HG02798 (cell line): ENCODE measurements around the gene BNIP2.
"Not testable (repeated sequence)": the region's sequence is repeated elsewhere in the genome, so short reads cannot be mapped to it uniquely, and the experiment has no call there.

Experiments
- ATAC-seq: cut with Tn5 transposase; IDR thresholded peaks from one replicate; pipeline ENCODE4 v1.9.1; 2021; ENCODE audit warnings: mild to moderate bottlenecking; ENCODE audit not compliant: unreplicated experiment, poor library complexity

BNIP2 gene, protein sequence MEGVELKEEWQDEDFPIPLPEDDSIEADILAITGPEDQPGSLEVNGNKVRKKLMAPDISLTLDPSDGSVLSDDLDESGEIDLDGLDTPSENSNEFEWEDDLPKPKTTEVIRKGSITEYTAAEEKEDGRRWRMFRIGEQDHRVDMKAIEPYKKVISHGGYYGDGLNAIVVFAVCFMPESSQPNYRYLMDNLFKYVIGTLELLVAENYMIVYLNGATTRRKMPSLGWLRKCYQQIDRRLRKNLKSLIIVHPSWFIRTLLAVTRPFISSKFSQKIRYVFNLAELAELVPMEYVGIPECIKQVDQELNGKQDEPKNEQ

DNA sequence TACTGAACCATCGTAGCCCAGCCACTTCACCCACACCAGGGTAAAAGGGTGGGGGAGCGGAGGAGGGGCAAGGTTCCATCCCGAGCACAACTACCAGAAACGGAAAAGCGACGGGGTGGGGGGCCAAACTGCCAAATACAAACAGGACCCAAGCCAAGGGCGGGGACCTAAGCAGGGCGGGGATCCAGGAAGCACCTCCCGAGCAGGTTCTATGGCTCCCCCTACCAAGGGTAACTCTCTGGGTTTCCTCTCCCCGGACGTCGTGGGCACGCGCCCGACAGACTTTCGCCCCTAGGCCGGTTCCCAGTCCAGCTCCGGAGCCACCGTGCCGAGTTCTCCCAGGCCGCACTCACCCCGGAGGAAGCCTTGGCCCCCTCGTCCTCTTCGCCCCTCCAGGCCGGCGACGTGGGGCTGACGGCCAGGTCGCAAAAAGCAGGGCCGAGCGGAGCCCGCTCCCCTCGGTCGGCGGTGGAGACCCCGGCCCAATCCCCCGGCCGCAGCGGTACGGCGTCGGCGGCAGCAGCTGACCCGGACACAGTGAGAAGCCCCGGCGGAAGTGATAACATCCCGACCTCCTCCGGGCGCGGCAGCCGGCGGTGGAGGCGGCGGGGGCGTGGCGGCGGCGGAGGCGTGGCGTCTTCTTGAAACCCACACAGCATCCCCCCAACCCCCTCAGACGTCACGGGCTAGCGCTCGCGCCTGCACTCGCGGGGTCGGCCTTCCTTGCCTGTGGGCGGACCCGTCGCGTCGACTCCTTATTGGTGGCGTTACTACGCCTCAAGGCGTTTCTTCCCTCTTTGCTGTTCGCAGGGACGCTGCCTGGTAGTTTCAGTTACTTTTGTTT lies at the start of gene BNIP2:
TSS of gene BNIP2 (minus strand) at position 539 of the 844 bp plus-strand sequence. CDS start 6,863 bp downstream, outside the sequence.
- peak; percentile 92 for ATAC-seq

DNA sequence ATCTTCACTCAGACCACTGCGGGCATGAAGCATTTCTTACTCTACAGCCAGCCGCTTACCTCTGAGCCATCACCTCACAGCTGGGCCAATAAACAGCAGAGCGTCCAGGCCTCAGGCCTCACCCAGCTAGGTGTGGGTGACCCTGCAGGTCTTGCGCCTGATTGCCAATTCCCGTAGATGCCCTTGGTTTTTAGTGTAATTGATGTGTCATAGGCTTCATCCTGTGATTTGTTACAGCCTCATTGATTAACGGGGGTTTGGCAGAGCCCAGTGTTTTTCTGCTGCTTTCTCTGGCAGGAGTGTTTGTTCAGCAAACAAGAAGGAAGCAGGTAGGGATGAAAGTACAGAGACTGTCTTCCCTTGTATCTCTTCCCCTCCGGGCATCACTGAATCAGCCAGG lies 49.6 kb upstream of the BNIP2 start:
- ATAC-seq = no peak

DNA sequence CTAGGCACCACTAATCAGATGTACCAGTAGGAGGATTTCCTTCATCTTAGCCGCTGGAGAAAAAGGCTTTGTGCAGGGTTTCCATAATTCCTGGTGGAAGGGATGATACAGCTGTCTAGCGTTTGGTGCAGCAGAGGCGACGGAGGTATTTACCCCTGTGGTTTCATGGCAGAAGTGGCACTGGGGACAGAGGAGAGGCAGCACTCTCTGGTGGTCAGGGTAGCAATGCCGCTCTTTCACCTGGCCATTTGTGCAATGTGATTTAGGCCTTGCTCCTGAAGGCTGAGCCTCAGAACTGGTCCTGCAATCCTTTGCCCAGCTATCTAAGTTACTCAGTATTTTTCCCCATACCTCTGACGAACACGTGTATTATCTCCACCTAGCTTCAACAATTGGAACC lies 47.1 kb upstream of the BNIP2 start:
- no peak for ATAC-seq

DNA sequence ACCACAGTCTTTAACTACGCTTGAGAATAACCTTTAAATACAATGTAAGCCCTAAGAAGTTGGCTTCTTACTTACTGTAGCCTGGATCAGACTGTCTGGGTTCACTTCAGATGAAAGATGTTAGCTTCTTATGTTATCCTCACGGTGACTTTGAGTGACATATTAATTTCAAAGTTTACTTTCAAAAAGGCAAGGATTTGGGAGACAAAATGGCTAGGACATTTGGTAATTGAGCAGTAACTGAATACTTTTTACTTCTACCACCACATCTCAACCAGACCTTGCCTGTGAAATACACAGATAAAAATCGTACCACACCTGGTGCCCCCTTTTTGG lies 36.0 kb upstream of the BNIP2 start:
- no peak for ATAC-seq

DNA sequence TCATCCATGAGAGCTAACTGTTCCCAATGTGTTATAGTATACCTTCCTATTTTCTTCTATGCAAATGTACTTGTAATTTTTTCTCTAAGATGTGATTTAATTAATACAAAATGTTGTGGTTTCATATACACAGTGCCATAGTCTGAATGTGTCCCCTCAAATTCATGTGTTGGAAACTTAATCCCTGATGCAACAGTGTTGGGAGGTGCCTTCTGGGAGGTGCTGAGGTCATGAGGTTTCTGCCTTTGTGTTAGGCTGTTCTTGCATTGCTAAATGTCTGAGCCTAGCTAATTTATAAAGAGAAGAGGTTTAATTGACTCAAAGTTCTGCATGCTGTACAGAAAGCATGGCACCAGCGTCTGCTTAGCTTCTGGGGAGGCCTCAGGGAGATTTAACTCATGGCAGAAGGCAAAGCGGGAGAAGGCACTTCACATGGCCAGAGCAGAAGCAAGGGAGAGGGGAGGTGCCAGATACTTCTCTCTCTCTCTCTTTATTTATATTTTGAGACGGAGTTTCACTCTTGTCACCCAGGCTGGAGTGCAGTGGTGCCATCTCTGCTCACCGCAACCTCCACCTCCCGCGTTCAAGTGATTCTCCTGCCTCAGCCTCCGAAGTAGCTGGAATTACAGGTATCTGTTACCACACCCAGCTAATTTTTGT lies 34.7 kb upstream of the BNIP2 start:
- ATAC-seq = no peak

DNA sequence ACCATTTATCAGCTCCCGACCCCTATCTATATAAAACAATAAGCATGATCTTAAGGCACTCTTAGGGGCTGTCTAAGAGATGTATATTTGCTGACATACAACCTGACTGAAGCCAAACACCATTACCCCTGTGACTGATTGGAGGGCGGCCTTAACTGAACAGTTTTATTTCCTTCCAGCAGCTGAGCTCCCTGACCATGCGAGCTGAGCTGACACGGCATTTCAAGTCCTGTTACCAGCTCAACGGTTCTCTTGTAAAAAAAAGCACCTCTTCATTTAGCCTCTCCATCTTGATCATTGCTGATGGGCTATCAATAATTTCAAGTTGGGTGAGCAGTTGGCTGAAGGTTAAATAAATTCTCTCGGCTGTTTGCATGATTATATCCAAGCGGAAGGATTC lies 33.4 kb upstream of the BNIP2 start:
- ATAC-seq = no peak

DNA sequence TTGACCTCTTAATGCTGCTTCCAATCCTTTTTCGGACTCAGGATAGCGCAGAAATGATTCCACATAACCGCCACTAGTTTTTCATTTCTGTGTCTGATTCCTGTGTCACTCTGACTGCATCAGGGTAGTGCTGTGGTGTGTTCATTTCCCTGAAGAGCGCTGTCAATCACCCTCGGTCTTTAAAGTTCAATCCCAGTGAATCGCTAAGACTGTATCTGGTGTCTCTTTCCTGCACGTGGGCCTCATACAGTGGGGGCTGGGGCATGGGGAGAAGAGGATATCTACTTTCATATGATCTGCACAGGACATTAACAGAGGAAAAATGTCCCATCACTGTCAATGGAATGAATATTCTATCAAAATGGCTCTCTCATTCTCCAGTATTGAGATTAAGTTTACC lies 32.9 kb upstream of the BNIP2 start:
- ATAC-seq = no peak

DNA sequence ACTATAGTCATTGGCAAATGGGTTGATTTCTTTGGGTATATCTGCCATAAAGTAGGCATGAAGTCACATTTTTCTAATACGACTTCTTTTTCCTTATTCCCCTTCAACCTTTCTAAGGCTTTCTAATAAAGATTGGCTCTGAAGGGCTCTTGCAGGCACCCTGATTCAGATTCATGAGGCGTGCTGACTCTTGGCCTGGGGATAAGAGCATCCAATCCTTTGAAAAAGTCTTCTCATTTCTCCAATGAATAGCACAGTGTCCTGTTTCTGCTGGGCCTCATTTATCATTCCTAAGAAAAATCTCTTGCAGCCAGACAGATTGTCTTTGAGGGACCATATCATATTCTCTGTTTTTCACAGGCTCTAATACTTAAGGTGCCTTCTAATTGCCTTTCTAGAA lies 32.3 kb upstream of the BNIP2 start:
- ATAC-seq = no peak

DNA sequence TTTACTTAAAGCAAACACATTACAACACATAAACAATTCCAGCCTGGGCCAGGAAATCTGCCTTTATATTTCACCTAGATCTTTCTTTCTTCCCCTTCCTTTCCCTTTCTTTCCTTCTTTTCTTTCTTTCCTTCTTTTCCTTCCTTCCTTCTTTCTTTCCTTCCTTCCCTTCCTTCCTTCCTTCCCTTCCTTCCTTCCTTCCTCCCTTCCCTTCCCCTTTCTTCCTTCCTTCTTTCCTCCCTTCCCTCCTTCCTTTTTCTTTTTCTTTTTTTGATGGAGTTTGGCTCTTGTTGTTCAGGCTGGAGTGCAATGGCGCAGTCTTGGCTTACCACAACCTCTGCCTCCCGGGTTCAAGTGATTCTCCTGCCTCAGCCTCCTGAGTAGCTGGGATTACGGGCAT lies 24.1 kb upstream of the BNIP2 start:
- ATAC-seq = no peak

DNA sequence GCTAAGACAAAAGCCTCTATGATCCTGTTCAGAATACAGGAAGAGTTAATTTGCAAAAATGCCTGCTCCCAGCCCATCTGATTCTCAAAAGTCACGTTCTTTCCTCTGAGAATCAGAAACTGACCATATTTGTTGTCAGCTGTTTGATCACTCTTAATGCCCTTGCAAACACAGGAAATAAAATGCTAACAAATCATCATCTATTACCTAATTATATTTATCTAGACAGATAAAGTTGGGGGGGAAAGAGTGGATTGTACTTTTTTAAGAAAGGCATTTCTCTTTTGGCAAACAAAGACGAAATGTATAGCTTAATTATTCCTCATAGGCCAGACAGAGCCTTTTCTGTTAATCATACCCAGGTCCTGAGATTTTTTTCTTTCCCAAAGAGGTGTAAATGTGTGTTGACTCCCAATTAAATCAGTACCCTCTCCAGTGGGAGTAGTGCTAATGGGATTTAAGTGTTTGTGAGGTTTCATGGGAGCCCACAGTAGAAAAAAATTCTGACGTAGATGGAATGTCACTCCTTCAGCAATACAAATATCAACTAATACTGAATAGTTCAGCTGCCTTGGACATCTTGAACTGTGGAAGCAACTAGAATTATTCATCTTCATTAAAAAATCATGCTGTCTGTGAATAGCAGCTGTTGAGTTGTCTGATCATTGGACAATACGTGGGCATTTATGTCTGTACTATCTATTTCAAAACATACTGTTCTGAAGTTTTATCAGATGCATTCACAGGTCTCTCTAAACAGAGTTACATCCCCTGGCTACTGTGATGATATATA lies 22.5 kb upstream of the BNIP2 start:
- no peak for ATAC-seq

DNA sequence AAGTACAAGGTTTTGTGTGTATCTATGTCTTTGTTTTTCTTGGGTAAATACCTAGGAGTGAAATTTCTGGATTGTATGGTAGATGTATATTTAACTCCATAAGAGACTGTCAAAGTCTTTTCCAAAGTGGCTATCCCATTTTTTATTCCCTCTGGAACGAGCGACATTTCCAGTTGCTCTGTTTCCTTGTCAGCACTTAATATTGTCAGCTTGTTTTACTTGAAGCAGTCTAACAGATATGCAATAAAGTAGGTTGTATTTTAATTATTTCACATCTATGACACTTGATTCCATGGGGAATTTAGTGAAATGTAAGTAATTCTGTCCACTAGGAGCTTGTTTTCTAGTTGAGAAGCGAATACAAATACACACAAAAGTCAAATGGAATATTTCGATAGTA lies 18.5 kb upstream of the BNIP2 start:
- no peak for ATAC-seq

DNA sequence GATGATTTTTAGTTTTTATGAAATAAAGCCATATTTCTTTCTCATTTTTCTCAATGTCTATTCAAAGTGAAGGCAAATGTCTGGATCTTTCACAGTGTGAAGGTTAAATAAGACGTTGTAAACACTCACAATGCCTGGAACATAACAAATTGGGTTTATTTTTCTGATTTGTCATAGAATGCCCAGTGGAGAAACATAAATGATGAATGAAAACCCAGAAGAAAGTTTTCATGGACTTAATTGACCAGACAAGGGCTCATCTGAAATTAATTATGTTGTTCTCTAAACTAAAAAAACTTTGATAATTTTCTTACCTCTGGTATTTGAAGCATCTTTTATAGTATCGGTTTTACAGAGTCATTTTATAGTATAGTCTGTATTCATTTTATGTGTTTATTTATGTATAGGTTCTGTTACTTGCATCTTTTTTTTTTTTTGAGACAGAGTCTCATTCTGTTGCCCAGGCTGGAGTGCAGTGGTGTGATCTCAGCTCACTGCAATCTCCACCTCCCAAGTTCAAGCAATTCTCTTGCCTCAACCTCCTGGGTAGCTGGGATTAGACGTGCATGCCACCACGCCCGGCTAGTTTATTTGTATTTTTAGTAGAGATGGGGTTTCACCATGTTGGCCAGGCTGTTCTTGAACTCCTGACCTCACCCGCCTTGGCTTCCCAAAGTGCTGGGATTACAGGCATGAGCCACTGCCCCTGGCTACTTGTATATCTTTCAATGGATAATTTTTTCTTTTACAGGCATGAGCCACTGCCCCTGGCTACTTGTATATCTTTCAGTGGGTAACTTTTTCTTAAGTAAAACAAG lies 15.1 kb upstream of the BNIP2 start:
- no peak for ATAC-seq

DNA sequence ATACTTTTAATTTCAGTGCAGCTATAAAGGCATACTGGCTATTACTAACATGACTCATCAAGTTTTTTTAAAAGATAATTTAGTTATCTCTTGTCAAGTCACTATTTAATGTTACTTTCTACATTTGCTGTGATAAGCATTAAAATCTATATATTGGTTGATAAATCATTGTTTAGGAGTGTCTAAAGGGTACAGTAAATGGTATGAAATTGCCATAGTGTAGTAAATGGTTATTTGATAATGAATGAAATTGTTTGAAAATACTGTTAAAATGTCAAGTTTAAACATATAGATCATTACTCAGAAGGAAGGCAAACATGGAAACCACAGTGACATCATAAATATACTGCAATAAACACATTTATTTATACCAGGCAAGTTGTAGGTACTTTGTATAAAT lies 13.2 kb upstream of the BNIP2 start:
- no peak for ATAC-seq

DNA sequence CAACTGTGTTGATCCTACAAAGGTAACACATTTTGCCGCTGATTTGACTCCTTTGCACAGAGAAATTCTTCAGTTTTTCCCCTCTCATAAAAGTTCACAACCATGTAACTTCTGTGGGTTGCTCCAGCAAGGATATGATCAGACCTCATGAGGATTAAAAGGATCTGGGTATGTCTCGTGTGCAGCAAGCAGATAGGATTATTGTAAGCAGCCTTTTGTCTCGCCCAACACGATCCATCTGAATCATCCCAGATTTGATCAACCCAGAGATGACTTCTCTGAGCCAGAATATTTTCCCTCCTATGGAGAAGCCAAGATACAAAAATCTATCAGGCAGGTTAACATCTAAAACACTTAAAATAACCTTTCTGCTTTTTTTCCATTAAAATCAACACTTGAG lies 12.8 kb upstream of the BNIP2 start:
- no peak for ATAC-seq

DNA sequence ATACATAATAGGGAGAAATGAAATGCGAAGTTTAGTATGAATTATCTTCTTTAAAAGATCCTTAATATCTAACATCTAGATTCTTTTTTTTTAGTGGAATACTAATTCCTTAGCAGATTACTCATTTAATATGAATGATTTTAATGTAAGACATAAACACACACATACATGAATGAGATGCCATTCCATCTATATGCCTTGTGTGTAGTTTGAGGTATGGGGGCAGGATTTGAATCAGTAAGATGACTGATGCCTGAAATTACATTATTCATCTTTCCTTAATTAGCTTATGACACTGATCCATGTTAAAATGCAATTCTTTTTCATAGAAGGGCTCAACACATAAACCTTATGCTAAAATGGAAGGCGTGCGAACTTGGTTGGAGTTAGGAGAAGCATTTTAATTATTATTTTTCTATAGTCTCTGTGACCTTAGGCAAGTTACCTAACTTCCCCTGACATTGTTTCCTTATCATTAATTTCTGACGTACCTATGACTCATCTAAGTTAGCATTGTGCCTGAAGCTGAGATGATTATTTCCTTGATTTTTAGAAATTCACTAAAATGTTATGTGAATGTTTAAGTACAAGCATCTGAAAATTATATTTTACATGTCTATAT lies 10.8 kb upstream of the BNIP2 start:
- no peak for ATAC-seq

DNA sequence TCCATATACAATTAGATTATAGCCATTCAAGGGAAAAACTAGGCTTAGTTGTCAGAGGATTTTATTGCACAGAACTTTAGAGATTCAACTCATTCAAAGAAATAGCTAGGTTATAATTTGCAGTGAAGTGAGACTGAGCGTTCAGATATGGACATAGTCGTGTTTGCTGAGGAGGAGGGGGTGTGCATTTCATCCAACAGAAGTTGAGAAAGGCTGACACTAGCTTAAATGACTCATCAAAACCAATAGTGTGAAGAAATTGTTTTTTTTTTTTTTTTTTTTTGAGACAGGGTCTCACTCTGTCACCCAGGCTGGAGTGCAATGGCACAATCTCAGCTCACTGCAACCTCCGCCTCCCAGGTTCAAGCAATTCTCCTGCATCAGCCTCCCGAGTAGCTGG lies 8.9 kb upstream of the BNIP2 start:
- ATAC-seq = not testable (repeated sequence)

DNA sequence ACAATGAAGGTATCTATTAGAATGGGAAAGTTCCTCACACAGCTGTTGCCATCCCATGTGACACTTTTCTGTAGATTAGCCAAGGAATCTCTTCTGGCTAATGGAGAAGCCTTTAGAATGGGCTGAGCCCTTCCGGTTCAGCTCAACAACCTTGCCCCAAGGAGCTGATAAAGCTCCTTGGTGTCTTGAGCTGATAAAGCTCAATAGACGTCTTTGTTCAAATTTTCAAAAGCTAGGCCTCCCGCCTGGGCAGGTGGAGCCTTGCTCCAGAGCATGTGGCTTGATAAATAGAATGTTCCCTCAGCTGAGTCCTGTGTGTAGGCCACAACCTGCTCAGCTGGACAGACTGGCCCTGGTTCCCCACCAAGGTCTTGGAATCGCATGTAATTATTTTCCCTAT lies 7.2 kb upstream of the BNIP2 start:
- no peak for ATAC-seq

DNA sequence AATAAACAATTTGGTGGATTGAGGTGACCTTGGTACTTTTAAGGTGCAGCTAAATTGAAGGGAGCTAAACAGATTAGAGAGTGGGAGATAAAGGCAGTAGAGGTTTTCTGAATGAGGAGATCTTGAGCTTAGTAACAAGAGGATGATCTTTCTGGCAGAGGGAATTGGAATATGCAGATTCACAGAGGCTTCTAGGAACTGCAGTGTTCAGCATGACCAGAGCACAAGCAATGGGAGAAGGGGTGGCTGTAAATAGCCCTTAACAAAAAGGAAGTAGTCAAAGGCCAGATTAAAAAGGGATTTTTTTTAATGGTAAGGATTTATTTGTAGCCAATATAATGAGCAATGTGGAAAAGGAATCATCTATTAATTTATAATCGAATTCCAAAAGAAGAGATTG lies 5.7 kb upstream of the BNIP2 start:
- ATAC-seq = no peak

DNA sequence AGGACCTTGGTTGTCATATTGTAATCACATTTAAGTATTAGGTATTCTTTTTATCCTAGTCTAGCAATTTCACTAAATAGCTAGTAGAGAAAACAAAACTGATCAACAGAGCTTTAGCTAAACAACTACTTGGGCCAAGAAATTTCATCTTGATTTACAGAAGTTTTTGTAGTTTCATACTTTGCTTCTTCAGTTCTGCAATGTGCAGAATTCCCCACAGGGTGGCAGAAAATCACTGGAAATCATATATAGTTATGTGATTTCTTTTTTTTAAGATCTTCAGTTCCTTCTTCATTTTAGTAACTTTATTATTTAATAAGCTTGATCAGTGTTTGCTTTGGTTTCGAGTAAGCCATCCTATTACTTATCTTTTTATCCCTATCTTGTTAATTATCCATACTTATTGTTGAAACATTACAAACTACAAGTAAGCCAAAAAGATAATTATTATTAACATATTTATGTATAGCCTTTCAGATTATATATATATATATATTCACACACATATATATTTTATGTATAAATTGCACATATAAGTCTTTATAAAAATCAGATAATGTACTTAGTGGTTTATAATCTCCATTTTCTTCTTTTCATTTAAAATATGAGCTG lies 2.2 kb upstream of the BNIP2 start:
- ATAC-seq = no peak
